Neural progenitor cell (in vitro differentiated cells): ENCODE results near the gene ZAP70. TPM values are rescaled to one million over a fixed set of nuclear protein-coding genes. Genes with fewer than 3 reads are reported as not detected.

ENCODE experiments used
- DNase-seq: peaks from one replicate; pipeline ENCODE4 v3.0.0-alpha.2; 2016; ENCODE audit warnings: low spot score
- H2AFZ ChIP-seq: fragments of 200-600 bp; sonication (generic); replicated peaks from 2 replicates; pipeline ENCODE4 v1.6.1; 2016; ENCODE audit warnings: antibody characterized with exemption
- H3F3A ChIP-seq: fragments of 200-600 bp; sonication (generic); 2 replicates; pipeline ENCODE4 v1.6.1; 2016; ENCODE audit warnings: antibody characterized with exemption, low read depth
- H3K27ac ChIP-seq: fragments of 200-600 bp; sonication (generic); 2 replicates; pipeline ENCODE4 v1.5.1; 2016; ENCODE audit warnings: mild to moderate bottlenecking
- H3K27me3 ChIP-seq: fragments of 200-600 bp; sonication (generic); 2 replicates; pipeline ENCODE4 v1.6.1; 2016; ENCODE audit warnings: mild to moderate bottlenecking, moderate library complexity
- H3K36me3 ChIP-seq: fragments of 200-600 bp; sonication (generic); 2 replicates; pipeline ENCODE4 v1.5.1; 2016
- H3K4me1 ChIP-seq: fragments of 200-600 bp; sonication (generic); 2 replicates; pipeline ENCODE4 v1.6.1; 2016; ENCODE audit warnings: mixed run types
- H3K4me2 ChIP-seq: fragments of 200-600 bp; sonication (generic); 2 replicates; pipeline ENCODE4 v1.6.1; 2016
- H3K4me3 ChIP-seq: fragments of 200-600 bp; sonication (generic); 2 replicates; pipeline ENCODE4 v1.5.1; 2016
- H3K79me2 ChIP-seq: fragments of 200-600 bp; sonication (generic); 2 replicates; pipeline ENCODE4 v1.6.1; 2016; ENCODE audit warnings: low read depth
- H3K9ac ChIP-seq: fragments of 200-600 bp; sonication (generic); 2 replicates; pipeline ENCODE4 v1.6.1; 2016
- H3K9me3 ChIP-seq: fragments of 200-600 bp; sonication (generic); 2 replicates; pipeline ENCODE4 v1.5.1; 2016; ENCODE audit warnings: low read depth
- H4K20me1 ChIP-seq: fragments of 200-600 bp; sonication (generic); 2 replicates; pipeline ENCODE4 v1.6.1; 2016; ENCODE audit warnings: low read depth
- H3K27ac Mint-ChIP-seq: 3 replicates; pipeline ENCODE4 v1.8.0; 2021; ENCODE audit warnings: mixed read lengths
- H3K27me3 Mint-ChIP-seq: 2 replicates; pipeline ENCODE4 v1.8.0; 2022; ENCODE audit warnings: low read depth, mild to moderate bottlenecking, inconsistent platforms, moderate library complexity, mixed read lengths; ENCODE audit not compliant: insufficient read depth
- H3K36me3 Mint-ChIP-seq: 3 replicates; pipeline ENCODE4 v1.8.0; 2021; ENCODE audit warnings: mixed read lengths
- H3K4me1 Mint-ChIP-seq: 3 replicates; pipeline ENCODE4 v1.8.0; 2021; ENCODE audit warnings: mixed read lengths
- H3K4me3 Mint-ChIP-seq: 3 replicates; pipeline ENCODE4 v1.8.0; 2021; ENCODE audit warnings: mild to moderate bottlenecking, moderate library complexity, mixed read lengths
- H3K9me3 Mint-ChIP-seq: 3 replicates; pipeline ENCODE4 v1.8.0; 2020; ENCODE audit warnings: mixed read lengths
- EZH2 ChIP-seq: fragments of 200-600 bp; sonication (generic); IDR thresholded peaks from 2 replicates; pipeline ENCODE4 v1.6.1; 2017; ENCODE audit warnings: antibody characterized with exemption, mild to moderate bottlenecking, moderate library complexity
- EZH2phosphoT487 ChIP-seq: fragments of 200-600 bp; sonication (generic); IDR thresholded peaks from 2 replicates; pipeline ENCODE4 v1.6.1; 2017; ENCODE audit warnings: antibody characterized with exemption
- total RNA-seq: library from RNA; depleted of rRNA; stranded (reverse); fragments of >200 nt; gene quantifications from 2 replicates; pipeline ENCODE4 v1.2.3, GENCODE V29; 2015; ENCODE audit warnings: low replicate concordance
- TF ChIP-seq, protein P1 (sequence below): fragments of 200-600 bp; sonication (generic); IDR thresholded peaks from 2 replicates; pipeline ENCODE4 v1.5.1; 2017; ENCODE audit warnings: antibody characterized with exemption, mild to moderate bottlenecking

The ZAP70 gene
- total RNA-seq, 1 donor from 2014 or later = not detected

DNA sequence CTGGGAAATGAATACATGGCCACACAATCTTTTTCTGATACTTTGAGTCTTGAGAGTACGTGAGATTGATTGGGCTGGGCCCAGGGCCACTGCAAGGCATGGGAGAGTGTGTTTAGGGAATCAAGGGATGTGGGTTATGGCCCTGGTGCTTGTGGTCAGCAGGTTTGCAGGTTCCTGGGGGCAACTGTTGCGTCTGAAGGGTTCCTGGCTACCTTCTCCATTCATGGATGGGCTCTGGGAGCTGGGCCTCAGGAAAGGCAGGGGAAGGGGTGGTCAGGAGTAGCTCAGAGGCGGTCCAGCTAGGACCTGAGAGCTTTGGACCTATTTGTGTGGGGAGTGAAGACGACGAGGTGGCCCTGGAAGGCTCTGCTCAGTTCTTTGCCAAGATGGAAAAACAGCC, 8.4 kb upstream of the ZAP70 start:
- H4K20me1 ChIP-seq = no peaks in the 10 kb centered on the region
- no peaks in the 10 kb centered on the region for H3F3A ChIP-seq
- Mint-ChIP-seq H3K36me3 (peaks cover under 1% of the 10 kb centered on the region), H3K4me3 (peak overlapping the region; percentile 9), H3K9me3 (no peaks in the 10 kb centered on the region), H3K4me1 (peaks cover 18% of the 10 kb centered on the region), H3K27me3 (peaks cover 7% of the 10 kb centered on the region), H3K27ac (no peak overlapping the region)
- no peaks in the 10 kb centered on the region for H3K79me2 ChIP-seq
- no peak overlapping the region for H3K9ac ChIP-seq
- no peak overlapping the region for H3K4me2 ChIP-seq
- no peaks in the 10 kb centered on the region for H3K27me3 ChIP-seq
- no peak overlapping the region for H3K4me3 ChIP-seq
- DNase-seq = no peak
- TF ChIP-seq EZH2phosphoT487 = no peak
- no peak for TF ChIP-seq EZH2
- TF ChIP-seq, protein P1, sequence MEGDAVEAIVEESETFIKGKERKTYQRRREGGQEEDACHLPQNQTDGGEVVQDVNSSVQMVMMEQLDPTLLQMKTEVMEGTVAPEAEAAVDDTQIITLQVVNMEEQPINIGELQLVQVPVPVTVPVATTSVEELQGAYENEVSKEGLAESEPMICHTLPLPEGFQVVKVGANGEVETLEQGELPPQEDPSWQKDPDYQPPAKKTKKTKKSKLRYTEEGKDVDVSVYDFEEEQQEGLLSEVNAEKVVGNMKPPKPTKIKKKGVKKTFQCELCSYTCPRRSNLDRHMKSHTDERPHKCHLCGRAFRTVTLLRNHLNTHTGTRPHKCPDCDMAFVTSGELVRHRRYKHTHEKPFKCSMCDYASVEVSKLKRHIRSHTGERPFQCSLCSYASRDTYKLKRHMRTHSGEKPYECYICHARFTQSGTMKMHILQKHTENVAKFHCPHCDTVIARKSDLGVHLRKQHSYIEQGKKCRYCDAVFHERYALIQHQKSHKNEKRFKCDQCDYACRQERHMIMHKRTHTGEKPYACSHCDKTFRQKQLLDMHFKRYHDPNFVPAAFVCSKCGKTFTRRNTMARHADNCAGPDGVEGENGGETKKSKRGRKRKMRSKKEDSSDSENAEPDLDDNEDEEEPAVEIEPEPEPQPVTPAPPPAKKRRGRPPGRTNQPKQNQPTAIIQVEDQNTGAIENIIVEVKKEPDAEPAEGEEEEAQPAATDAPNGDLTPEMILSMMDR = no peak
- H3K27ac ChIP-seq = no peak overlapping the region
- H3K9me3 ChIP-seq = no peaks in the 10 kb centered on the region
- H3K36me3 ChIP-seq = no peaks in the 10 kb centered on the region
- H3K4me1 ChIP-seq = no peaks in the 10 kb centered on the region
- H2AFZ ChIP-seq = no peak overlapping the region

DNA sequence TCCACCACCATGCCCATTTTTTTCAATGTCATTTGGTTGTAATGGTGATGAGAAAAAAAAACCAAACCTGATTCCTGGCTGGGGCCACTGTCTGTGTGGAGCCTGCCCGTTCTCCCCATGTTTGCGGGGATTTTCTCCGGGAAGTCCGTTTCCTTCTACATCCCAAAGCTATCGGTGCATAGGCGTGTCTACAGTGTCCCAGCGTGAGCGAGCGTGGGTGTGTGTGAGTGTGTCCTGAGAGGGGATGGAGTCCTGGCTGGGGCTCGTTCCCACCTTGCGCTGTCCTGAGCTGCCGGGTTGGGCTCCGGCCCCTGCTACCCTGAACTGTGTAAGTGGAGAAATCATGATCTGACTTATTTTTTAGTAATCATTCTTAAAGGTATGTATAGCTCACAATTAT, 7.3 kb upstream of the ZAP70 start:
- no peaks in the 10 kb centered on the region for H3K36me3 ChIP-seq
- TF ChIP-seq, protein P1 = no peak
- no peak for TF ChIP-seq EZH2phosphoT487
- TF ChIP-seq EZH2 = no peak
- no peak overlapping the region for H3K27ac ChIP-seq
- no peak for DNase-seq
- H3F3A ChIP-seq = no peaks in the 10 kb centered on the region
- H3K9me3 ChIP-seq = no peaks in the 10 kb centered on the region
- H3K4me3 ChIP-seq = no peak overlapping the region
- no peak overlapping the region for H3K4me2 ChIP-seq
- H4K20me1 ChIP-seq = no peaks in the 10 kb centered on the region
- H3K79me2 ChIP-seq = no peaks in the 10 kb centered on the region
- peaks cover 1% of the 10 kb centered on the region for H3K36me3 Mint-ChIP-seq
- no peaks in the 10 kb centered on the region for H3K9me3 Mint-ChIP-seq
- H3K4me1 ChIP-seq = no peaks in the 10 kb centered on the region
- no peak overlapping the region for H3K4me3 Mint-ChIP-seq
- H2AFZ ChIP-seq = no peak overlapping the region
- no peaks in the 10 kb centered on the region for H3K27me3 ChIP-seq
- H3K27ac Mint-ChIP-seq = no peak overlapping the region
- peaks cover 14% of the 10 kb centered on the region for H3K4me1 Mint-ChIP-seq
- H3K9ac ChIP-seq = no peak overlapping the region
- H3K27me3 Mint-ChIP-seq = peaks cover 8% of the 10 kb centered on the region

DNA sequence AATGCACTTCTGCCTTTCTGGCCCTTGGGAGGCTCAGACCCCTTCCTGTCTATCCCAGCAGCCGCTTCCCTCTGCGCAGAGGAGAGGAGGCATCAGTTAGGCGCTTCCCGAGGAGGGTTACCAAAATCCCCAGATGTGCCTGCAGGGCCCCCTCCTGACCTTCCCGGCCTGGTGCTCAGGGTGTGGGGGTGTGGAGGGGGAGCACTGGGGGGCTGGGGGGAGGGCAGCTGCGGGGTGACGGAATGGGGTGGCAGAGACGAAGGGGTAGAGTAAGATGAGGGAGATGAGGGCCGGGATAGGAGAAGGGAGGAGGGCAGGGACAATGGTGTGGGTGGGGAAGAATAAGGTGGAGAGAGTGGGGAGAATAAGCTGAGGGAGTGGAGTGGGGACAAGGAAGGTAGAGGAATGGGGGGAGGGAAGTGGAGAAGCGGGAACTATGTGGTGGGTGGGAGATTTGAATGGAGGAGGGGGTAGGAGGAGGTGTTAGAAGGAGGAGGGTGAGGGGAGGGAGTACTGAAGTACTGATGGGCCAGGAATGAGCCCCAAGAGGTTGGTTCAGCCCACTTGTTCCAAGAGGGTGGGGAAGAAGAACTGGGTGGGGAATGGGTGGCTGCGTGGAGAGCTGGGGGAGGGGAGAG, 6.5 kb upstream of the ZAP70 start:
- peaks cover 1% of the 10 kb centered on the region for H3K36me3 Mint-ChIP-seq
- H3K27ac Mint-ChIP-seq = no peak overlapping the region
- Histone ChIP-seq H3K4me1 (no peaks in the 10 kb centered on the region), H3F3A (no peaks in the 10 kb centered on the region), H3K27ac (no peak overlapping the region), H3K4me2 (no peak overlapping the region), H3K9ac (no peak overlapping the region), H2AFZ (no peak overlapping the region), H4K20me1 (no peaks in the 10 kb centered on the region), H3K4me3 (no peak overlapping the region), H3K9me3 (no peaks in the 10 kb centered on the region), H3K27me3 (no peaks in the 10 kb centered on the region), H3K79me2 (no peaks in the 10 kb centered on the region), H3K36me3 (no peaks in the 10 kb centered on the region)
- DNase-seq = no peak
- H3K4me3 Mint-ChIP-seq = no peak overlapping the region
- no peak for TF ChIP-seq EZH2
- peaks cover 8% of the 10 kb centered on the region for H3K27me3 Mint-ChIP-seq
- H3K4me1 Mint-ChIP-seq = peaks cover 15% of the 10 kb centered on the region
- no peaks in the 10 kb centered on the region for H3K9me3 Mint-ChIP-seq

DNA sequence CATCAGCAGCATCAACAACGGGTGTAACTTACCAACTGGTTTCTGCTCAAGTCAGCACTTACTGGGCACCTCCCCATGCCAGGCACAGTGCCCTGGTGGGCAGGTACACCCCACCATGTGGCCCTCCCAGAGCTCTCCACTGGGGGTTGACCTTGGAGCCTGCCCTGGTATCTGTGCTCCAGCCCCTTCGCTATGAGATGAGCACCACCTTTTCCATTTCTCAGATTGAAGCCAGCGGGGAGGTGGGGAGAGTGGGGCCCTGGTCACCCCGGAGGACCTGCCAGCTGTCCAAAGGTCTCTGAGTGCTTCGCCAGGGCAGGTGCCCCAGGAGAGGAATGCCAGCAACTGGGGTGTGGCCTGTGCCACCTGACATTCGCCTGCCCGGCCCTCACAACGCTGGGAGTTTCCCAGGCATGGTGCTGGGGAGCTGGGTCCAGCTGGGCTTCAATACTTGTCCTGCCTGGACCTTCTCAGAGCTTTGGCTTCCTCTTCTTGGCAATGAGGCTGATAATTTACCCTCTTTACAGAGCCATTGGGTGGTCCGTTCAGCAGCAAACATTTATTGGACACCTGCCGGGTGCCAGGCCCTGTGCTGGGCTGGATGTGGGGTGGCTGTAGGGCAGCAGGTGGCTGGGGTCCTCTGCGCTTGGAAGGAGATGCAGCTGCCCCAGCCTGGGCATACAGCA, 5.9 kb upstream of the ZAP70 start:
- peaks cover 1% of the 10 kb centered on the region for H3K36me3 Mint-ChIP-seq
- Histone ChIP-seq H3F3A (no peaks in the 10 kb centered on the region), H3K9me3 (no peaks in the 10 kb centered on the region), H3K4me3 (no peak overlapping the region), H3K4me2 (no peak overlapping the region), H3K27me3 (no peaks in the 10 kb centered on the region), H3K9ac (no peak overlapping the region), H4K20me1 (no peaks in the 10 kb centered on the region), H2AFZ (no peak overlapping the region), H3K36me3 (no peaks in the 10 kb centered on the region), H3K27ac (no peak overlapping the region), H3K4me1 (no peaks in the 10 kb centered on the region), H3K79me2 (no peaks in the 10 kb centered on the region)
- no peak overlapping the region for H3K27ac Mint-ChIP-seq
- TF ChIP-seq EZH2 = no peak
- no peak for TF ChIP-seq EZH2phosphoT487
- TF ChIP-seq, protein P1 = no peak
- no peaks in the 10 kb centered on the region for H3K9me3 Mint-ChIP-seq
- H3K4me3 Mint-ChIP-seq = no peak overlapping the region
- no peak for DNase-seq
- H3K27me3 Mint-ChIP-seq = peaks cover 8% of the 10 kb centered on the region
- peaks cover 12% of the 10 kb centered on the region for H3K4me1 Mint-ChIP-seq
